Measurements from ENCODE around the gene GPR153.

Gene GPR153

GRCh38 chr1:6268415-6268814 is 7.5 kb upstream of the GPR153 start:
- DNase-seq: no peak

- DNase-seq: no peak
These were observed 6.9 kb upstream of the GPR153 start for GRCh38 chr1:6267686-6268322.

GRCh38 chr1:6266641-6267040 is 5.7 kb upstream of the GPR153 start:
- DNase-seq: no peak

GRCh38 chr1:6265151-6265550 is 4.3 kb upstream of the GPR153 start:
- DNase-seq: no peak

- DNase-seq: peak; percentile 49
These were observed 2.8 kb upstream of the GPR153 start for GRCh38 chr1:6263716-6264115.

GRCh38 chr1:6262555-6263420 is 1.9 kb upstream of the GPR153 start:
- peak; percentile 93 for DNase-seq

GRCh38 chr1:6261615-6261995 is 707 bp upstream of the GPR153 start:
- peak; percentile 77 for DNase-seq

GRCh38 chr1:6260433-6260934 is 414 bp downstream of the GPR153 start:
- no peak for DNase-seq

- peak; percentile 80 for DNase-seq
These were observed 1.2 kb downstream of the GPR153 start for GRCh38 chr1:6259491-6260362.

GRCh38 chr1:6258675-6259074 is 2.2 kb downstream of the GPR153 start:
- no peak for DNase-seq

- DNase-seq: no peak
These were observed 3.3 kb downstream of the GPR153 start for GRCh38 chr1:6257541-6258069.

- DNase-seq: no peak
These were observed 4.3 kb downstream of the GPR153 start for GRCh38 chr1:6256645-6257044.

- no peak for DNase-seq
These were observed 6.2 kb downstream of the GPR153 start for GRCh38 chr1:6254691-6255090.

- DNase-seq: no peak
These were observed 7.5 kb downstream of the GPR153 start for GRCh38 chr1:6253380-6253779.

- no peak for DNase-seq
These were observed 8.6 kb downstream of the GPR153 start for GRCh38 chr1:6252374-6252710.

GRCh38 chr1:6251681-6252373 is 9.1 kb downstream of the GPR153 start:
- no peak for DNase-seq

GRCh38 chr1:6251233-6251632 is 9.7 kb downstream of the GPR153 start:
- no peak for DNase-seq

- DNase-seq: no peak
These were observed 10.9 kb downstream of the GPR153 start for GRCh38 chr1:6249739-6250689.

- peak; percentile 51 for DNase-seq
These were observed 11.8 kb downstream of the GPR153 start for GRCh38 chr1:6248932-6249738.

- no peak for DNase-seq
These were observed 12.6 kb downstream of the GPR153 start for GRCh38 chr1:6248161-6248776.
